Hepatocyte (in vitro differentiated cells): ENCODE measurements around the gene ACCSL. TPM values are rescaled to one million over a fixed set of nuclear protein-coding genes. Genes with fewer than 3 reads are reported as not detected.

Experiments
- DNase-seq: peaks from one replicate; pipeline ENCODE4 v3.0.0-alpha.2; 2016; ENCODE audit warnings: low spot score
- H2AFZ ChIP-seq: fragments of 200-600 bp; sonication (generic); 2 replicates; pipeline ENCODE4 v1.6.0; 2016; ENCODE audit warnings: antibody characterized with exemption, mild to moderate bottlenecking
- H3K27ac ChIP-seq: fragments of 200-600 bp; sonication (generic); 2 replicates; pipeline ENCODE4 v1.5.1; 2016; ENCODE audit warnings: mild to moderate bottlenecking
- H3K27me3 ChIP-seq: fragments of 200-600 bp; sonication (generic); 2 replicates; pipeline ENCODE4 v1.6.1; 2016
- H3K36me3 ChIP-seq: fragments of 200-600 bp; sonication (generic); replicated peaks from 2 replicates; pipeline ENCODE4 v1.5.1; 2016; ENCODE audit warnings: low read depth; ENCODE audit not compliant: insufficient read depth
- H3K4me1 ChIP-seq: fragments of 200-600 bp; sonication (generic); 2 replicates; pipeline ENCODE4 v1.5.1; 2016; ENCODE audit warnings: mild to moderate bottlenecking, moderate library complexity; ENCODE audit not compliant: insufficient read depth
- H3K4me2 ChIP-seq: fragments of 200-600 bp; sonication (generic); 2 replicates; pipeline ENCODE4 v1.6.0; 2016
- H3K4me3 ChIP-seq: fragments of 200-600 bp; sonication (generic); 2 replicates; pipeline ENCODE4 v1.5.1; 2016; ENCODE audit warnings: mild to moderate bottlenecking
- H3K79me2 ChIP-seq: fragments of 200-600 bp; sonication (generic); 2 replicates; pipeline ENCODE4 v1.6.0; 2017; ENCODE audit warnings: mild to moderate bottlenecking
- H3K9me2 ChIP-seq: fragments of 200-600 bp; sonication (generic); replicated peaks from 2 replicates; pipeline ENCODE4 v1.6.0; 2017; ENCODE audit warnings: mild to moderate bottlenecking; ENCODE audit not compliant: insufficient read depth
- H3K9me3 ChIP-seq: fragments of 200-600 bp; sonication (generic); 2 replicates; pipeline ENCODE4 v1.5.1; 2016; ENCODE audit warnings: low read depth, mild to moderate bottlenecking
- H4K20me1 ChIP-seq: fragments of 200-600 bp; sonication (generic); 2 replicates; pipeline ENCODE4 v1.6.0; 2016; ENCODE audit warnings: mild to moderate bottlenecking; ENCODE audit not compliant: insufficient read depth, poor library complexity, severe bottlenecking
- CTCF ChIP-seq: fragments of 200-600 bp; sonication (generic); IDR thresholded peaks from 2 replicates; pipeline ENCODE4 v1.5.1; 2016; ENCODE audit warnings: antibody characterized with exemption, mild to moderate bottlenecking; ENCODE audit not compliant: poor library complexity
- EZH2 ChIP-seq: fragments of 200-600 bp; sonication (generic); IDR thresholded peaks from 2 replicates; pipeline ENCODE4 v1.6.1; 2016; ENCODE audit warnings: antibody characterized with exemption, mild to moderate bottlenecking, borderline replicate concordance
- EZH2phosphoT487 ChIP-seq: fragments of 200-600 bp; sonication (generic); IDR thresholded peaks from one replicate; pipeline ENCODE4 v1.6.1; 2018; ENCODE audit warnings: antibody characterized with exemption, mild to moderate bottlenecking, low read depth, moderate library complexity; ENCODE audit not compliant: unreplicated experiment, severe bottlenecking
- WGBS: methylation state at CpG from one replicate; pipeline ENCODE4 v1.1.6; 2016; ENCODE audit warnings: low lambda C conversion rate; ENCODE audit errors: missing lambda C conversion rate; 5-methylcytosine and 5-hydroxymethylcytosine counted together
- polyA plus RNA-seq: library from polyadenylated mRNA; unstranded; fragments of >200 nt; fragmentation: Nextera tagmentation; extraction: Ambion mirVana; gene quantifications from 2 replicates; pipeline ENCODE4 v1.2.1, GENCODE V29; 2016
- total RNA-seq: library from RNA; depleted of rRNA; stranded (reverse); fragments of >200 nt; gene quantifications from 2 replicates; pipeline ENCODE4 v1.2.3, GENCODE V29; 2014

ACCSL gene
- total and polyA plus RNA-seq, 2 experiments from 2014 or later = not detected

GRCh38 chr11:44067266-44067665 lies 19.5 kb downstream of the ACCSL start:
- no peaks in the 10 kb centered on the region for H3K9me2 ChIP-seq
- no peaks in the 10 kb centered on the region for H3K36me3 ChIP-seq
- 73% methylated on average over 5 of the region's 5 CpGs for WGBS
- H3K27me3 ChIP-seq = no peaks in the 10 kb centered on the region
- peak overlapping the region; percentile 93 for H3K27ac ChIP-seq
- peak overlapping the region; percentile 81 for H3K4me2 ChIP-seq
- H2AFZ ChIP-seq = no peak overlapping the region
- DNase-seq = no peak
- no peaks in the 10 kb centered on the region for H3K9me3 ChIP-seq
- TF ChIP-seq CTCF = no peak
- peaks cover 10% of the 10 kb centered on the region for H3K4me1 ChIP-seq
- peaks cover 3% of the 10 kb centered on the region for H3K79me2 ChIP-seq
- no peak overlapping the region for H3K4me3 ChIP-seq
- H4K20me1 ChIP-seq = no peaks in the 10 kb centered on the region

GRCh38 chr11:44068180-44068579 lies 20.4 kb downstream of the ACCSL start:
- H3K4me1 ChIP-seq = peaks cover 10% of the 10 kb centered on the region
- H3K9me3 ChIP-seq = no peaks in the 10 kb centered on the region
- no peak overlapping the region for H2AFZ ChIP-seq
- H3K9me2 ChIP-seq = no peaks in the 10 kb centered on the region
- H3K4me3 ChIP-seq = no peak overlapping the region
- DNase-seq = no peak
- H3K27me3 ChIP-seq = no peaks in the 10 kb centered on the region
- peaks cover 3% of the 10 kb centered on the region for H3K79me2 ChIP-seq
- TF ChIP-seq EZH2 = no peak
- TF ChIP-seq EZH2phosphoT487 = no peak
- TF ChIP-seq CTCF = no peak
- H4K20me1 ChIP-seq = no peaks in the 10 kb centered on the region
- no peaks in the 10 kb centered on the region for H3K36me3 ChIP-seq
- H3K27ac ChIP-seq = no peak overlapping the region
- WGBS = 92% methylated on average over 2 of the region's 2 CpGs
- no peak overlapping the region for H3K4me2 ChIP-seq

- H3K9me2 ChIP-seq = no peaks in the 10 kb centered on the region
- peaks cover 4% of the 10 kb centered on the region for H3K4me1 ChIP-seq
- H3K27ac ChIP-seq = no peak overlapping the region
- H3K36me3 ChIP-seq = no peaks in the 10 kb centered on the region
- H3K4me3 ChIP-seq = no peak overlapping the region
- TF ChIP-seq EZH2 = no peak
- no peak for TF ChIP-seq EZH2phosphoT487
- no peak for TF ChIP-seq CTCF
- no peaks in the 10 kb centered on the region for H4K20me1 ChIP-seq
- H3K27me3 ChIP-seq = no peaks in the 10 kb centered on the region
- H2AFZ ChIP-seq = no peak overlapping the region
- H3K79me2 ChIP-seq = peaks cover 3% of the 10 kb centered on the region
- DNase-seq = no peak
- WGBS = 82% methylated on average over 3 of the region's 3 CpGs
- no peaks in the 10 kb centered on the region for H3K9me3 ChIP-seq
- no peak overlapping the region for H3K4me2 ChIP-seq
These were observed 23.4 kb downstream of the ACCSL start for GRCh38 chr11:44071157-44071556.
